ENCODE data around the gene NELFA. TPM values are rescaled to one million over a fixed set of nuclear protein-coding genes. Genes with fewer than 3 reads are reported as not detected.
A peak's percentile ranks its signal among the peaks of the same experiment; 100 is the strongest.

Gene NELFA
- total and polyA plus RNA-seq, 2 of the 4 experiments (the other 2 are of a cell fraction) = 4.3 to 21.9 TPM

- Histone ChIP-seq H3K27ac (ENCODE audit: insufficient read depth, low read length) (no peak overlapping the region), H2BK120ac (ENCODE audit: low read depth, low read length) (no peak overlapping the region), H3K23ac (ENCODE audit: low read depth, low read length) (no peak overlapping the region), H4K91ac (ENCODE audit: insufficient read depth, low read depth, low read length) (no peak overlapping the region), H4K20me1 (ENCODE audit: insufficient read depth, low read length) (peaks cover 3% of the 10 kb centered on the region; the same call in 1 of the 2 replicates), H3K14ac (replicated peaks; ENCODE audit: low read depth, low read length) (no peak overlapping the region), H3K4me2 (ENCODE audit: low read depth, low read length) (no peak overlapping the region), H4K8ac (ENCODE audit: low read depth in 2 of 2, low read length in 2 of 2) (no peak overlapping the region), H2AFZ (replicated peaks; ENCODE audit: low read length, poor library complexity) (no peak overlapping the region), H3K56ac (ENCODE audit: extremely low read depth, insufficient read depth, low read length) (no peak overlapping the region), H4K5ac (ENCODE audit: low read depth, low read length) (no peak overlapping the region), H3K4ac (ENCODE audit: low read depth, low read length) (no peak overlapping the region), H3K4me3 (ENCODE audit: insufficient read depth, low read depth, low read length) (no peak overlapping the region), H2BK5ac (ENCODE audit: low read depth, low read length, poor library complexity, severe bottlenecking) (no peak overlapping the region), H3K18ac (ENCODE audit: low read depth, low read length) (no peak overlapping the region), H3K4me1 (ENCODE audit: control insufficient read depth, insufficient read depth, low read length) (peaks cover 14% of the 10 kb centered on the region), H2AK5ac (ENCODE audit: low read depth, low read length) (no peak overlapping the region), H3K9me1 (ENCODE audit: insufficient read depth, low read length) (0 out of 2 replicates have a peak, but pooled peaks cover 7% of the 10 kb centered on the region), H3K36me3 (ENCODE audit: control insufficient read depth, insufficient read depth, low read length) (peaks cover 48% of the 10 kb centered on the region), H3K27me3 (ENCODE audit: control insufficient read depth, insufficient read depth, low read length) (no peaks in the 10 kb centered on the region), H2AK9ac (replicated peaks; ENCODE audit: low read depth, low read length, poor library complexity) (no peak overlapping the region), H3K9me3 (ENCODE audit: control insufficient read depth, insufficient read depth, low read length) (no peaks in the 10 kb centered on the region), H3K9ac (ENCODE audit: low read depth, low read length) (no peak overlapping the region), H2BK15ac (ENCODE audit: low read depth, low read length) (no peak overlapping the region), H2BK20ac (ENCODE audit: low read depth, low read length) (no peak overlapping the region), H3K79me1 (ENCODE audit: low read depth in 1 of 2, low read length in 2 of 2) (peaks cover 9 to 69% of the 10 kb centered on the region in 2 experiments)
- ChIA-PET POLR2A (ENCODE audit: unreplicated experiment) (no interaction called here), CTCF (no interaction called here)
- ATAC-seq (ENCODE audit: low read depth) (no peak), DNase-seq (peak; percentile 33)
- dilution Hi-C loops (cut with HindIII; ENCODE audit: low sequenced_read_pairs, unreplicated experiment) = no loop called here
- no peak for TF ChIP-seq CTCF (conservative IDR thresholded peaks at IDR 0.05; ENCODE audit: low read depth, low read length)
- no peak for TF ChIP-seq USF2 (IDR thresholded peaks at IDR 0.05; ENCODE audit: low read depth, low read length)
- TF ChIP-seq FOS (IDR thresholded peaks at IDR 0.05; ENCODE audit: low read depth, low read length) = no peak
- no peak for TF ChIP-seq RFX5 (IDR thresholded peaks at IDR 0.05; ENCODE audit: low read depth, low read length)
- TF ChIP-seq MAZ (IDR thresholded peaks at IDR 0.05; ENCODE audit: borderline replicate concordance, low read depth, low read length) = no peak
- no peak for TF ChIP-seq BHLHE40 (IDR thresholded peaks at IDR 0.05; ENCODE audit: low read depth, low read length)
- TF ChIP-seq RCOR1 (IDR thresholded peaks at IDR 0.05; ENCODE audit: insufficient replicate concordance, low read length) = no peak
- TF ChIP-seq CEBPB (IDR thresholded peaks at IDR 0.05; ENCODE audit: low read depth, low read length) = no peak
- TF ChIP-seq ELK1 (IDR thresholded peaks at IDR 0.05; ENCODE audit: borderline replicate concordance, low read depth, low read length) = no peak
- TF ChIP-seq MAFK (IDR thresholded peaks at IDR 0.05; ENCODE audit: low read depth, low read length) = no peak
- TF ChIP-seq NFE2L2 (IDR thresholded peaks at IDR 0.05; ENCODE audit: low read depth, low read length) = no peak
- no peak for TF ChIP-seq SMC3 (IDR thresholded peaks at IDR 0.05; ENCODE audit: low read depth, low read length)
- no peak for TF ChIP-seq RAD21 (IDR thresholded peaks at IDR 0.05; ENCODE audit: low read length)
- in situ Hi-C loops (cut with MboI; ENCODE audit: low sequenced_read_pairs) = no loop called here
- intact Hi-C loops (cut with micrococcal nuclease) = no loop called here
- BruUV-seq (replicated peaks) = no TSS peak
- no CpG with 5 or more reads among the region's 7 CpGs for WGBS, 2 experiments (ENCODE audit: extremely low coverage in 2 of 2, insufficient read length in 1 of 2)
Observed at GRCh38 chr4:1960170-1960825, 48.5 kb downstream of the NELFA start.
